ENCODE results near the gene RBM20.

DNA sequence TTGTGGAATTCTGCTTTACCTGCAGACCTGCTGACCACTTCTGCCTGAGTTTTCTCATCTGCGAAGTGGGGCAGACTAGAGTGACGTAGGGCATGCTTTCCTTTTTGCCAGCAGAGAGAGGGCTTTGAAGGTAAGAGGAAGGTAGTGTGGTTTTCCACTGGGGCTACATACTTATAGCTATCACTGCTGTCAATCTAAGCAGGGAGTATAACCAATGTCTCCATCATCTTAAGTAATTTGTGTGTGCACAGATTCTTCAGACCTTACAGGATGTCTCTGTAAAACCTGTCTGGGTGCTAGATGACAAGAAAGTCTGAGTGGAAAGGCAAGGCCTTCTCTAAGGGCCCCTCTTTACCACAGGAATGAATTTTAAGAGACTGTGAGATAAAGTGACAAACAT, 106.8 kb downstream of the RBM20 start:
- TF ChIP-seq, protein P1, sequence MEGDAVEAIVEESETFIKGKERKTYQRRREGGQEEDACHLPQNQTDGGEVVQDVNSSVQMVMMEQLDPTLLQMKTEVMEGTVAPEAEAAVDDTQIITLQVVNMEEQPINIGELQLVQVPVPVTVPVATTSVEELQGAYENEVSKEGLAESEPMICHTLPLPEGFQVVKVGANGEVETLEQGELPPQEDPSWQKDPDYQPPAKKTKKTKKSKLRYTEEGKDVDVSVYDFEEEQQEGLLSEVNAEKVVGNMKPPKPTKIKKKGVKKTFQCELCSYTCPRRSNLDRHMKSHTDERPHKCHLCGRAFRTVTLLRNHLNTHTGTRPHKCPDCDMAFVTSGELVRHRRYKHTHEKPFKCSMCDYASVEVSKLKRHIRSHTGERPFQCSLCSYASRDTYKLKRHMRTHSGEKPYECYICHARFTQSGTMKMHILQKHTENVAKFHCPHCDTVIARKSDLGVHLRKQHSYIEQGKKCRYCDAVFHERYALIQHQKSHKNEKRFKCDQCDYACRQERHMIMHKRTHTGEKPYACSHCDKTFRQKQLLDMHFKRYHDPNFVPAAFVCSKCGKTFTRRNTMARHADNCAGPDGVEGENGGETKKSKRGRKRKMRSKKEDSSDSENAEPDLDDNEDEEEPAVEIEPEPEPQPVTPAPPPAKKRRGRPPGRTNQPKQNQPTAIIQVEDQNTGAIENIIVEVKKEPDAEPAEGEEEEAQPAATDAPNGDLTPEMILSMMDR (conservative IDR thresholded peaks at IDR 0.05): no peak
- TF ChIP-seq EZH2 (IDR thresholded peaks at IDR 0.05; ENCODE audit: low read depth): no peak

All from PC-9 (cell line).